T-helper 2 cell treated with Interferon-gamma antibody and Interleukin-4, amounts not matched to agents 5 μg/mL and 100 μg/mL, for 36 hours (primary cell): ENCODE data around the gene PRR30.
"Not testable (repeated sequence)": the region's sequence is repeated elsewhere in the genome, so short reads cannot be mapped to it uniquely, and the experiment has no call there.

Experiments
- DNase-seq: peaks from one replicate; pipeline ENCODE4 v3.0.0; 2021; ENCODE audit warnings: low spot score
- H3K27ac Mint-ChIP-seq: one replicate; pipeline ENCODE4 v1.8.0; 2021; ENCODE audit warnings: mild to moderate bottlenecking, mixed read lengths
- H3K27me3 Mint-ChIP-seq: one replicate; pipeline ENCODE4 v1.8.0; 2021; ENCODE audit warnings: low read depth, mixed read lengths
- H3K36me3 Mint-ChIP-seq: one replicate; pipeline ENCODE4 v1.8.0; 2021; ENCODE audit warnings: low read depth, mixed read lengths
- H3K4me1 Mint-ChIP-seq: one replicate; pipeline ENCODE4 v1.8.0; 2021; ENCODE audit warnings: low read depth, mixed read lengths
- H3K4me3 Mint-ChIP-seq: one replicate; pipeline ENCODE4 v1.8.0; 2022; ENCODE audit warnings: mild to moderate bottlenecking, moderate library complexity, mixed read lengths
- H3K9me3 Mint-ChIP-seq: one replicate; pipeline ENCODE4 v1.8.0; 2021; ENCODE audit warnings: mixed read lengths

PRR30 gene

DNA sequence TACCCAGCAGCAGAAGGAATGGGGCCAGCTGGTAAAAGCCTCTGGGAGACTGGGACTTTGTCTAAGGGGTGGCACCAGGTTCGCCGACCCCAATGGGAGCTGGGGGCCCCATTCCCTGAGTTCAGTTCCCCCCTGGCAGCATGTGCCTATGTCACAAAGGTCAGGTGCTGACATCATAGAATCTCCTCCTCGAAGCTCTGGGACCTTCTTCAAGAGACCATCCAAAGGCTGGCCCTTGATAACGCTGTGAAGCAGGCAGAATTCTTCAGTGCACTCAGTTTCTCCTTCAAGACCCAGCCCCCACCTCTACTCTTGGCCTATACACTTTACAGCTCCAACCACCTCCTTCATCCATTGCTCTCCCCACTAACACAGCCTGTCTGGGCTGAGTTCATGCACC lies at the start of gene PRR30:
PRR30 (minus strand) TSS at position 101 of the 400 bp plus-strand sequence. CDS start 1,081 bp downstream, outside the sequence.
- Mint-ChIP-seq H3K27ac (no peak within 1 kb of the TSS), H3K36me3 (peaks cover 2% of the 10 kb centered on the region), H3K27me3 (peaks cover 21% of the 10 kb centered on the region), H3K4me1 (peaks cover 2% of the 10 kb centered on the region), H3K9me3 (no peaks in the 10 kb centered on the region), H3K4me3 (no peak within 1 kb of the TSS)
- no peak for DNase-seq

DNA sequence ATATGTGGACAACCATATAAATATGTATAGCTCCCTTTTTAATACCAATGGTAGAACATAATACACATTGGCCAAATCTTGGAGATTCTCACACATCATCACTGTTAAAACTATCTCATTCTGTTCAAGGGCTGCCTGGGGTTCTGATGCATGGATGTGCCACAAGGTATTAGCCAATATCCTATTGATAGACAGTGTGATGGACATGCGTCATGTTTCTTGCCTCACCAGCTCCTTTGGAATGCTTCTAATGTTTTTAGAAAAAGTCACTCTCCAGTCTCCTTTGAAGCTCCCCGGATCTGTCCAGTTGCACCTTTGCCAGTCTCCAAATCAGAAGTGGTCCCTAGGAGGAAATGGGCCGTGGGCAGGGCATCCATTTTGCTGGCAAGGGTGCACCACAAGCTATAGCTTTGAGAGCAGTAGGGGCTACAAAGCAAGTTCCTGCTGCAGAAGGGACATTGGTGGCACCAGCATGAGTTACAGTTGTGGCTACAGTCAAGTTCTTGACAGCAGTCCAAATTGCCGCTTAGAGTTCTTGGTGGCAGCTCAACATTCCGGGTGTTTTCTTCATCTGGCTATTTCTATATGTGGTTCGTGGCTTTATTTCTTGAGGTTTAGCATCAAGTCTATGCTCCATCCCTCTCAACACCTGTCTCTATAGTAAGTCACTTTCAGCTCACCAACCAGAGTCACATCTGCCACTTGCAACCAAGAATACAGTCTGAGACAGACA lies 47.6 kb upstream of the PRR30 start:
- no peaks in the 10 kb centered on the region for H3K36me3 Mint-ChIP-seq
- H3K4me3 Mint-ChIP-seq = no peak overlapping the region
- no peaks in the 10 kb centered on the region for H3K9me3 Mint-ChIP-seq
- no peak overlapping the region for H3K27ac Mint-ChIP-seq
- DNase-seq = no peak
- H3K27me3 Mint-ChIP-seq = peaks cover 18% of the 10 kb centered on the region
- peaks cover 7% of the 10 kb centered on the region for H3K4me1 Mint-ChIP-seq

GRCh38 chr2:27185331-27186026 lies 46.3 kb upstream of the PRR30 start:
- no peaks in the 10 kb centered on the region for H3K36me3 Mint-ChIP-seq
- H3K4me3 Mint-ChIP-seq = no peak overlapping the region
- H3K9me3 Mint-ChIP-seq = no peaks in the 10 kb centered on the region
- peaks cover 28% of the 10 kb centered on the region for H3K27me3 Mint-ChIP-seq
- H3K27ac Mint-ChIP-seq = no peak overlapping the region
- H3K4me1 Mint-ChIP-seq = peaks cover 5% of the 10 kb centered on the region
- no peak for DNase-seq

GRCh38 chr2:27184115-27184514 lies 44.9 kb upstream of the PRR30 start:
- Mint-ChIP-seq H3K27me3 (peaks cover 38% of the 10 kb centered on the region), H3K4me1 (peaks cover 5% of the 10 kb centered on the region), H3K9me3 (no peaks in the 10 kb centered on the region), H3K27ac (no peak overlapping the region), H3K36me3 (no peaks in the 10 kb centered on the region), H3K4me3 (no peak overlapping the region)
- no peak for DNase-seq

DNA sequence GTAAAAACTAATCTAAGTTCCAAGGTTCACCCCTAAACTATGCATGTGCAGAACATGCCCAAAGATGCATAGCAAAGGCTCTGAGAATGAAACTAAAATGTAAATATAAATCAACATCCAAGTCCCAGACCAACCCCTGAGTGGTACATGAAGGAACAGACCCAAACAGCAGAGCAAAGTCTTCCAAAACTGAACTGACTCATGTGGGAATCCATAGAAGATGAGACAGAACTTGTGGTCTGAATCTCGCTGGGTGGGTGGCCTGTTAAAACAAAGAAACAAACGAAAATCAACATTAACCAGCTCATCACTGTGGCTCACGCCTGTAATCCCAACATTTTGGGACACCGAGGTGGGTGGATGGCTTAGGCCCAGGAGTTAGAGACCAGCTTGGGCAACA lies 43.1 kb upstream of the PRR30 start:
- H3K4me1 Mint-ChIP-seq = peaks cover 5% of the 10 kb centered on the region
- no peak overlapping the region for H3K4me3 Mint-ChIP-seq
- no peak overlapping the region for H3K27ac Mint-ChIP-seq
- H3K36me3 Mint-ChIP-seq = no peaks in the 10 kb centered on the region
- DNase-seq = no peak
- peaks cover 45% of the 10 kb centered on the region for H3K27me3 Mint-ChIP-seq
- H3K9me3 Mint-ChIP-seq = no peaks in the 10 kb centered on the region

- Mint-ChIP-seq H3K4me1 (peaks cover 5% of the 10 kb centered on the region), H3K36me3 (no peaks in the 10 kb centered on the region), H3K27ac (no peak overlapping the region), H3K4me3 (no peak overlapping the region), H3K9me3 (no peaks in the 10 kb centered on the region), H3K27me3 (peaks cover 46% of the 10 kb centered on the region)
- DNase-seq = no peak
Observed at GRCh38 chr2:27179344-27180000, 40.3 kb upstream of the PRR30 start.

DNA sequence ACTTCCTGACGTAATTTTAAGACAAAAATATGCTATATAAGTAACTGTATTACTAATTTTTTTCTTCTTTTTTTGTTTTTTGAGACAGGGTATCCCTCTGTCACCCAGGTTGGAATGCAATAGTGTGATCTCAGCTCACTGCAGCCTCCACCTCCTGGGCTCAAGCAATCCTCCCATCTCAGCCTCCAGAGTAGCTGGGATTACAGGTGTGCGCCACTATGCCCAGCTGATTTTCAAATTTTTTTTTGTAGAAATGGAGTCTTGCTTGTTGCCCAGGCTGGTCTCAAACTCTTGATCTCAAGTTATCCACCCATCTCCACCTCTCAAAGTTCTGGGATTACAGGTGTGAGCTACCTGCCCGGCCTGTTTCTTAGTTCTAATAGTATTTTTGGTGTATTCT lies 39.3 kb upstream of the PRR30 start:
- H3K4me1 Mint-ChIP-seq = no peaks in the 10 kb centered on the region
- no peak for DNase-seq
- no peaks in the 10 kb centered on the region for H3K9me3 Mint-ChIP-seq
- H3K27me3 Mint-ChIP-seq = peaks cover 40% of the 10 kb centered on the region
- H3K27ac Mint-ChIP-seq = no peak overlapping the region
- no peaks in the 10 kb centered on the region for H3K36me3 Mint-ChIP-seq
- H3K4me3 Mint-ChIP-seq = no peak overlapping the region

- Mint-ChIP-seq H3K27me3 (peaks cover 40% of the 10 kb centered on the region), H3K4me1 (no peaks in the 10 kb centered on the region), H3K4me3 (no peak overlapping the region), H3K9me3 (no peaks in the 10 kb centered on the region), H3K27ac (no peak overlapping the region), H3K36me3 (no peaks in the 10 kb centered on the region)
- DNase-seq = no peak
Observed at GRCh38 chr2:27177441-27178351, 38.5 kb upstream of the PRR30 start.

DNA sequence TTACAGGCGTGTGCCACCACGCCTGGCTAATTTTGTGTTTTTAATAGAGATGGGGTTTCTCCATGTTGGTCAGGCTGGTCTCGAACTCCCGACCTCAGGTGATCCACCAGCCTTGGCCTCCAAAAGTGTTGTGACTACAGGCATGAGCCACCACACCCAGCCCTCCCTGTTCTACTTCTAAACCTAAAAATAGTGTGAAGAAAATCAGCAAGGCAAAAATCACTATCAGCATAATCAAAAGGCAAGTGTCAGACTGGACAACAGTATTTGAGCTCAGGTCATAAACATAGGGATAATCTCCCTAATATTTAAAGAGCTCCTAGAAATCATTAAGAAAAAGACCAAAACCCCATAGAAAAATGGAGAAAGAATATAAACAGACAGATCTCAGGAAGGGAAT lies 36.6 kb upstream of the PRR30 start:
- DNase-seq, H3K4me1 Mint-ChIP-seq, H3K4me3 Mint-ChIP-seq, H3K36me3 Mint-ChIP-seq, H3K9me3 Mint-ChIP-seq, H3K27ac Mint-ChIP-seq: not testable (repeated sequence)
- H3K27me3 Mint-ChIP-seq = peaks cover 41% of the 10 kb centered on the region

DNA sequence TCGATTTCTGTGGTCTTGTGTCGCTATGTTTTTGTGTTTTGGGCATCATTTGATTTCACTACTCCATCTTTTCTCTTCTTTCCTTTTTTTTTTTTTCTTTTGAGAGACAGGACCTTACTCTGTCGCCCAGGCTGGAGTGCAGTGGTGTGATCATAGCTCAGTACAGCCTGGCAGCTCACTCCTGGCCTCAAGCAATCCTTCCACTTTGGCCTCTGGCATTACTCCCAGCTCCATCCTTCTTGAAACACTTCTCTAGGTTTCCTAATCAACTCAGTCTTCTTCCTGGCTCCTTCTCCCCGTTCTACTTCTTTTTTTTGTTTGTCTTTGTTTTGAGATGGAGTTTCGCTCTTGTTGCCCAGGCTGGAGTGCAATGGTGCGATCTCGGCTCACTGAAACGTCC lies 36.1 kb upstream of the PRR30 start:
- H3K4me1 Mint-ChIP-seq = peaks cover 1% of the 10 kb centered on the region
- peaks cover 42% of the 10 kb centered on the region for H3K27me3 Mint-ChIP-seq
- H3K9me3 Mint-ChIP-seq = no peaks in the 10 kb centered on the region
- H3K4me3 Mint-ChIP-seq = no peak overlapping the region
- no peak for DNase-seq
- no peaks in the 10 kb centered on the region for H3K36me3 Mint-ChIP-seq
- no peak overlapping the region for H3K27ac Mint-ChIP-seq

- Mint-ChIP-seq H3K27me3 (peaks cover 40% of the 10 kb centered on the region), H3K4me1 (peaks cover 4% of the 10 kb centered on the region), H3K27ac (no peak overlapping the region), H3K9me3 (no peaks in the 10 kb centered on the region), H3K4me3 (no peak overlapping the region), H3K36me3 (no peaks in the 10 kb centered on the region)
- DNase-seq = no peak
Observed at GRCh38 chr2:27174638-27175037, 35.4 kb upstream of the PRR30 start.

DNA sequence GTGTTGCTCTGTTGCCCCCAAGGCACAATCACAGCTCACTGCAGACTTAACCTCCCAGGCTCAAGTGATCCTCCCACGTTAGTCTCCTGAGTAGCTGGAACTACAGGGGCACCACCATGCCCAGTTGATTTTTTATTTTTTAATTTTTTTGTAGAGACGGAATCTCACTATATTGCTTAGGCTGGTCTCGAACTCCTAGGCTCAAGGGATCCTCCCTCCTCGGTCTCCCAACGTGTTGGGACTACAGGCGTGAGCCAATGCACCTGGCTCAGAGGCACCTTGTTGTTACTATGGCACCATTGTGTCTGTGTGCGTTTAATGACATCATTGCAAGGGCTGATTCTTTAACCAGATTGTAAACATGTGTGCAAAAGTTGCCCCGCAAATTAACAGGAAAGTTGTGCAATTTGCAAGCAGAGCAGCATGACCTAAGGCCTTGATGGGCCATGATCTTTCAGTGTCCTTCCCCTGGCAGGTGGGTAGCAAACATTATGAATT lies 32.2 kb upstream of the PRR30 start:
- H3K4me1 Mint-ChIP-seq = peaks cover 4% of the 10 kb centered on the region
- no peak overlapping the region for H3K4me3 Mint-ChIP-seq
- no peaks in the 10 kb centered on the region for H3K36me3 Mint-ChIP-seq
- DNase-seq = no peak
- no peak overlapping the region for H3K27ac Mint-ChIP-seq
- peaks cover 23% of the 10 kb centered on the region for H3K27me3 Mint-ChIP-seq
- no peaks in the 10 kb centered on the region for H3K9me3 Mint-ChIP-seq

- Mint-ChIP-seq H3K4me3 (no peak overlapping the region), H3K4me1 (peaks cover 4% of the 10 kb centered on the region), H3K36me3 (no peaks in the 10 kb centered on the region), H3K9me3 (no peaks in the 10 kb centered on the region), H3K27ac (no peak overlapping the region), H3K27me3 (peaks cover 20% of the 10 kb centered on the region)
- DNase-seq = no peak
Observed at GRCh38 chr2:27170581-27171337, 31.5 kb upstream of the PRR30 start.
